Measurements from ENCODE around the gene DAGLB. TPM values are rescaled to one million over a fixed set of nuclear protein-coding genes. Genes with fewer than 3 reads are reported as not detected.

Gene DAGLB
- total and polyA plus RNA-seq, 3 donors from 2014 or later, result 14.3 to 29.6 (median 18.9) TPM

- no peak overlapping the region for H3K4me3 ChIP-seq
- peaks cover 25% of the 10 kb centered on the region for H3K4me1 ChIP-seq
- no peaks in the 10 kb centered on the region for H3K9me3 ChIP-seq
- no peaks in the 10 kb centered on the region for H3K27me3 ChIP-seq
- H3K36me3 ChIP-seq (ENCODE audit: low read depth, missing control alignments), result no peaks in the 10 kb centered on the region
- intact Hi-C loops (cut with DNase I; ENCODE audit: low total_unique reads), result no loop called here
- DNase-seq, result no peak
- TF ChIP-seq POLR2A (IDR thresholded peaks at IDR 0.05) (no peak), CTCF (IDR thresholded peaks at IDR 0.05) (no peak)
- WGBS, 2 donors, result 91 to 94% methylated on average over 7 of the region's 7 CpGs
- H3K27ac ChIP-seq, result no peak overlapping the region
These were observed 30.4 kb upstream of the DAGLB start for GRCh38 chr7:6478186-6478585.

GRCh38 chr7:6477318-6477660, 29.5 kb upstream of the DAGLB start:
- no peaks in the 10 kb centered on the region for H3K9me3 ChIP-seq
- H3K27ac ChIP-seq, result no peak overlapping the region
- no peak for DNase-seq
- no peak for TF ChIP-seq CTCF (IDR thresholded peaks at IDR 0.05)
- TF ChIP-seq POLR2A (IDR thresholded peaks at IDR 0.05), result no peak
- WGBS, 2 donors, result 77 to 85% methylated on average over 1 of the region's 1 CpG
- intact Hi-C loops (cut with DNase I; ENCODE audit: low total_unique reads), result no loop called here
- peaks cover 23% of the 10 kb centered on the region for H3K4me1 ChIP-seq
- no peaks in the 10 kb centered on the region for H3K36me3 ChIP-seq (ENCODE audit: low read depth, missing control alignments)
- H3K27me3 ChIP-seq, result no peaks in the 10 kb centered on the region
- no peak overlapping the region for H3K4me3 ChIP-seq

DNA sequence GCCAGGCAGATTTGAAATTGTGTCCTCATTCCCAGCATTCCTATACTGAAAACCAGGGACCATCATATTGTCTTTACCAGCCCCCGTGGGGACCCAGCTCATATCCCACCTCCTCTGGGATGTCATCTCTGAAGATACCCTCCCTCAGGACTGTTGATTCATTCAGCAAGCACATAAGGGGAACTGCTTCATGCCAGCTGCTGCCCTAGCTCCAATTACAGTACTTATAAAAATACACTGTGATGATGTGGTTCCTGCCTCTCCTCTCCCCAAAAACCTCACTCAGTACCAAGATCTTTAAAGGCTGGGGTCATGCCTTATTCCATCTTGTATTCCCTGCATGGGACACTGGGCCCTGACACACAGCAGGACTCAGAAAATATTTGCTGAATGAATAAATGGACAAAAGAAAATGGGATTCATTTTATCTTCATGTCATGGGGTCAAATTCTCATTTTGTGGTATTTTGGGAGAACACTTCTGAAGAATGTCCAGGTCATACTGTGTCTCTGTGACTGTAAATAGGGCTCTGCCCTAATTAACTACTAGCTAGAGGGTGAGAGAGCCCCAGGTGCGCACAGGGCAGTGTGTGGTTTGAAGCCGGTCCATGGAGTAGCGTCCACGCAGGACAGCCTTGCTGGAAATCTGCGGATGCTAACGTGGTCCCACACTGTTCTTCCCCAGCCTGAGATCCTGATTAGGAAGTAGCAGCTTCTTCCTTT, 29.0 kb upstream of the DAGLB start:
- intact Hi-C loops (cut with DNase I; ENCODE audit: low total_unique reads), result no loop called here

DNA sequence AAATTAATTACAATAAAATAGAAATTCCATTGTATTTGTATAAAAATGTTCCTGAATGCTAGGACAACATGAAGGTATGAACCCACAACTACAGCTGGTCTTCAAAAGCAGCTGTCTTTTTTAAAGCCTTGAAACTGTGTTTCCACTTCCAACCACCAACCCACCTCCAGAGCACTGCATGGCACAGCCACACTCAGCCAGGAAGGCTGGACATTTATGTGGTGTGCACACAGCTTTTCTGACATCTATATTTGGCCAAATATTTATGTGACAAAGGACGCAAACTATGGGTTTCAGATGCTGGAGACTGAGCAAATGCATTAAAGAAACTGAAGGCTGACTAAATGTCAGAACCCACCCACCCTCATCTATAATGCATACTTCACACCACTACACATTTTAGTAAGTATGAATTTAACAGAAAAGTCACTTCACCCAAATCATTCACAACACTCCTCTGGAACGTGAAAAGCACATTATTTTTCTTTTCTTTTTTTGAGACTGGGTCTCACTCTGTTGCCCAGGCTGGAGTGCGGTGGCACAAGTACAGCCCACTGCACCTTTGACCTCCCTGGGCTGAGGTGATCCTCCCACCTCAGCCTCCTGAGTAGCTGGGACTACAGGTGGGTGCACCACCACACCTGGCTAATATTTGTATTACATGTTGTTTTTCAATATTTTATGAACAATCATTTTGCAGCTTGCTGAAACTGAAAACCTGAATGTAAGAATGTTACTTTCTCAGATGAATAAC, 27.9 kb upstream of the DAGLB start:
- H3K9me3 ChIP-seq, result no peaks in the 10 kb centered on the region
- no peak for DNase-seq
- 87 to 91% methylated on average over 3 of the region's 3 CpGs for WGBS, 2 donors
- H3K27me3 ChIP-seq, result no peaks in the 10 kb centered on the region
- no peaks in the 10 kb centered on the region for H3K36me3 ChIP-seq (ENCODE audit: low read depth, missing control alignments)
- H3K27ac ChIP-seq, result no peak overlapping the region
- H3K4me1 ChIP-seq, result peaks cover 17% of the 10 kb centered on the region
- no peak for TF ChIP-seq CTCF (IDR thresholded peaks at IDR 0.05)
- no peak for TF ChIP-seq POLR2A (IDR thresholded peaks at IDR 0.05)
- intact Hi-C loops (cut with DNase I; ENCODE audit: low total_unique reads), result no loop called here
- H3K4me3 ChIP-seq, result no peak overlapping the region

More for the DNA sequence above, 29.0 kb upstream of the DAGLB start:
- no peak overlapping the region for H3K4me3 ChIP-seq
- H3K4me1 ChIP-seq, result peaks cover 18% of the 10 kb centered on the region
- H3K9me3 ChIP-seq, result no peaks in the 10 kb centered on the region
- TF ChIP-seq POLR2A (IDR thresholded peaks at IDR 0.05), result no peak
- no peak for TF ChIP-seq CTCF (IDR thresholded peaks at IDR 0.05)
- DNase-seq, result no peak
- 67 to 72% methylated on average over 6 to 7 of the region's 7 CpGs for WGBS, 2 donors
- no peak overlapping the region for H3K27ac ChIP-seq
- H3K36me3 ChIP-seq (ENCODE audit: low read depth, missing control alignments), result no peaks in the 10 kb centered on the region
- no peaks in the 10 kb centered on the region for H3K27me3 ChIP-seq

Data from testis (tissue), 3 donors.